GM12874 (cell line): Measurements from ENCODE around the gene DRAP1.

Source experiments
- TF ChIP-seq, protein P1 (sequence below): IDR thresholded peaks from 2 replicates; pipeline ENCODE4 v1.5.1; 2011; ENCODE audit warnings: low read depth, mild to moderate bottlenecking, control low read depth, low read length, moderate library complexity; ENCODE audit not compliant: insufficient read depth

The DRAP1 gene

DNA sequence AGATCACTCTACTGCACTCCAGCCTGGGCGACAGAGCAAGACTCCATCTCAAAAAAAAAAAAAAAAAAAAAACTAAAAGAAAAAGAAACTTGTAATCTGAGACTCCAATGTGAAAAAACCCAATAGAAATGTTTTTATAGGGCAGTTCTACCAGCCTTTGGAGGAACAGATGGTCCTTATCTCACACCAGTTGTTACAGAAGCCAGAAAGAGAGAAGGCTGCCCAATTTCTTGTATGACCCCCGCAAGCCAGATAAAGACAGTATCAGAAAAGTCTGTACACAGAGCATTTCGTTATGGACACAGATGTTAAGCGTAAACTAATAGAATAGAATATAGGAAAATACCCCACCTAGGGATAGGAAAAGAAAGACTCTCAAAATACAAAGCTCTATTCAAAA lies 14.8 kb downstream of the DRAP1 start:
- TF ChIP-seq, protein P1, sequence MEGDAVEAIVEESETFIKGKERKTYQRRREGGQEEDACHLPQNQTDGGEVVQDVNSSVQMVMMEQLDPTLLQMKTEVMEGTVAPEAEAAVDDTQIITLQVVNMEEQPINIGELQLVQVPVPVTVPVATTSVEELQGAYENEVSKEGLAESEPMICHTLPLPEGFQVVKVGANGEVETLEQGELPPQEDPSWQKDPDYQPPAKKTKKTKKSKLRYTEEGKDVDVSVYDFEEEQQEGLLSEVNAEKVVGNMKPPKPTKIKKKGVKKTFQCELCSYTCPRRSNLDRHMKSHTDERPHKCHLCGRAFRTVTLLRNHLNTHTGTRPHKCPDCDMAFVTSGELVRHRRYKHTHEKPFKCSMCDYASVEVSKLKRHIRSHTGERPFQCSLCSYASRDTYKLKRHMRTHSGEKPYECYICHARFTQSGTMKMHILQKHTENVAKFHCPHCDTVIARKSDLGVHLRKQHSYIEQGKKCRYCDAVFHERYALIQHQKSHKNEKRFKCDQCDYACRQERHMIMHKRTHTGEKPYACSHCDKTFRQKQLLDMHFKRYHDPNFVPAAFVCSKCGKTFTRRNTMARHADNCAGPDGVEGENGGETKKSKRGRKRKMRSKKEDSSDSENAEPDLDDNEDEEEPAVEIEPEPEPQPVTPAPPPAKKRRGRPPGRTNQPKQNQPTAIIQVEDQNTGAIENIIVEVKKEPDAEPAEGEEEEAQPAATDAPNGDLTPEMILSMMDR = no peak

DNA sequence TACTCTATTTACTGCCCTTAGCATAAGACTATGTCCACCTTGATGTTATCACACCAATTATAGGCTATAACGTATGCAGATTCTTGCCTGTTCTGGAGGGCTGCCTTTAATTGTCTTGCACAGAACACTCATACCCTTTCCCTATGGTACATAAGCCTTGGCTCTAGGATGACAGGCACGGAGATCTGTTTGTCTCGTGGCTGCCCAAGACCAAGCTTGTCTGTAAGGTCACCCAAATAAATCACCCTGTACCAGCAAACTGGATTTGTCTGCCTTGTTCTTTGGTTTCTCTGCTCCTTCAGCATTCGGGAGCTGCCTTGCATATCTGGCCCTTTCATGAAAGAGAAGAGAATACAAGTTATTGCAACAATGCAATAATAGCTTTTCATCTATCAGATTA lies 18.5 kb downstream of the DRAP1 start:
- TF ChIP-seq, protein P1 = no peak

DNA sequence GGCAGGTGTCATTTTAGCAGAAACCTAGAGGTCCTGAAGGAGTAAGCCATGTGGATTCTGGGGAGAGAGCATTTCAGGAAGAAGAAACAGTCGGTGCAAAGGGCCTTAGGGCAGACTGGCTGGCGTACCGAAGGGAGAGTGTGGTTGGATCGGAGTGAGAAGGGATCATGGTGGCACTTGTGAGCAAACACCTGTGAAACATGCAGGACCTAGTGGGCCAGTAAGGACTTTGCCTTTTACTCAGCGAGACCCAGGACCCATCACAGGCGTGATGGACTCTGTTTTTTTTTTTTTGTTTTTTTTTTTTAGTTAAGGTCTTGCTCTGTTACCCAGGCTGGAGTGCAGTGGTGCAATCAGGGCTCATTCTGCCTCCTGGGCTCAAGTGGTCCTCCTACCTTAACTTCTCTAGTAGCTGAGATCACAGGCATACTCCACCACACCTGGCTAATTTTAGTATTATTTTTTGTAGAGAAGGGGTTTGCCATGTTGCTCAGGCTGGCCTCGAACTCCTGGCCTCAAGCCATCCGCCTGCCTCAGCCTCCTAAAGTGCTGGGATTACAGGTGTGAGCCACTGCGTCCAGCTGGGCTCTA lies 22.6 kb downstream of the DRAP1 start:
- TF ChIP-seq, protein P1 = no peak

DNA sequence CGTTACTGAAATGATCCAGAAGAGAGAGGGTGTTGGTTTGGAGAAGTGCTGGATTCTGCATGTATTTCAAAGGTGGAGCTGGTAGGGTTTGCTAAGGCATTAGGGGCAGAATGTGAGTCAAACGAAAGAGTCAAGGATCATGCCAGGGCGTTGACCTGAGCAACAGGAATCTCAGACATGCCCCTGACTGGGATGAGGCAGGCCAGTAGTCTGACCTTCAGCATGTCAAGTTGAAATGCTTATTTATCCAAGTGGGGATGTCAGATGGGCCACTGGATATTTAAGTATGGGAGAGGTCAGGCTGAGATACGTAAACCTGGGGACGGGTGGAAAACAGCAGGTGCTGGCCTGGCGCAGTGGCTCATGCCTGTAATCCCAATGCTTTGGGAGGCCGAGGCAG lies 23.3 kb downstream of the DRAP1 start:
- TF ChIP-seq, protein P1 = no peak

DNA sequence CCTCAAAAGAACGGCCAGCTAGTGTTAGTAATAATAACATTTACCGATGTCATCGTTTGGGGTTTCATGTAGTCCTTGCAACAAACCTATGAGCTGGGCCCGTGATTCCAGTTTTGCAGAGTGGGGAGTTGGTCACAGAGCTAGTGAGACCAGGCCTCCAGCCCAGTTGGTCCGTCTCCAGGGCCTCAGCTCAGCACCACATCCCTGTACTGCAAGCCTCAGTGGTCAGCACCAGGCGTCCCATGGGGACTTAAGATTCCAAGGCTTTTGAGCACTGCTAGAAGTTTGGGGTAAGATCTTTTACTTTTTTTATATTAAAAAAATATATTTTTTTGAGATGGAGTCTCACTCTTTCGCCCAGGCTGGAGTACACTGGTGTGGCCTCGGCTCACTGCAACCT lies 25.0 kb downstream of the DRAP1 start:
- TF ChIP-seq, protein P1 = no peak

DNA sequence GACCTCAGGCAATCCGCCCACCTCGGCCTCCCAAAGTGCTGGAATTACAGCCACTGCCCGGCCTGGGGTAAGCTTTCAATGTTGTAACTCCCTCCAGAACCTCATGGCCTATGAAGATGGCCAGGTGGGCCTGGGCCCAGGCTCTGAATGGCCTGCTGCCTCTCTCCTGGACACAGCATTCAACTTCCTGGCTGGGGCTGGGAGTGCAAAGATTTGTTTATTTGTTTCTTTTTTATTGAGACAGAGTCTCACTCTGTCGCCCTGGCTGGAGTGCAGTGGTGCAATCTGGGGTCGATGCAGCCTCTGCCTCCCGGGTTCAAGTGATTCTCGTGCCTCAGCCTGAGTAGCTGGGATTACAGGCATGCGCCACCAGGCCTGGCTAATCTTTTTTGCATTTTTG lies 25.5 kb downstream of the DRAP1 start:
- TF ChIP-seq, protein P1 = no peak

DNA sequence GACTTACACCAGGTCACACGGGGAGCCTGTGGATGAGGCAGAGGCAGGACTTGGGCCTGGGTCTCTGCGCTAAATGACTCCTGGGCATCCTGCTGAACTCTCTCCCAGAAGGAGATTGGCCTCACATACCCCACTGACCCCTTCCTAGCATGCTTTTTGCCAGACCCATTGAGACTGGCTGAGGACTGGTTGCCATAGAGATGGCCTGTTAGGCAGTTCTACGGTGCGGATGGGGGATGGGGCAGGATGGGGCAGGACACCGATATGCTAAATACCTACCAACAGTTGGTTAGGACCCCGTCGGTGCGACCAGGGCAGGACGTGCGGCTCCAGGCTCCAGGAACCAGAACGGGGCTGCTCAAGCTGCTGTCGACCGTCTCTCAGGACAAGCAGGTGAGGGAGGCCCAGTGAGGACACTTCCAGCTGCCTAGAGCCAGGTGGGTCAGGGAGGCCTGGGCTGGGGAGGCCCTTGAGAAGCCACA lies 26.2 kb downstream of the DRAP1 start, which contains the start of gene TSGA10IP:
Gene TSGA10IP (plus strand): TSS at position 51 of the 482 bp plus-strand sequence. CDS start 196 bp downstream, at position 247.
- TF ChIP-seq, protein P1 = no peak
